NCI-H2227 (cell line): ENCODE measurements around the gene TMTC3.
"Not testable (repeated sequence)": the region's sequence is repeated elsewhere in the genome, so short reads cannot be mapped to it uniquely, and the experiment has no call there.

ENCODE experiments used
- DNase-seq: peaks from one replicate; lab custom pipeline; 2025; ENCODE audit not compliant: unreplicated experiment; lab: John Stamatoyannopoulos, UW

TMTC3 gene

GRCh38 chr12:88163371-88163770 is 21.3 kb downstream of the TMTC3 start:
- no peak for DNase-seq

DNA sequence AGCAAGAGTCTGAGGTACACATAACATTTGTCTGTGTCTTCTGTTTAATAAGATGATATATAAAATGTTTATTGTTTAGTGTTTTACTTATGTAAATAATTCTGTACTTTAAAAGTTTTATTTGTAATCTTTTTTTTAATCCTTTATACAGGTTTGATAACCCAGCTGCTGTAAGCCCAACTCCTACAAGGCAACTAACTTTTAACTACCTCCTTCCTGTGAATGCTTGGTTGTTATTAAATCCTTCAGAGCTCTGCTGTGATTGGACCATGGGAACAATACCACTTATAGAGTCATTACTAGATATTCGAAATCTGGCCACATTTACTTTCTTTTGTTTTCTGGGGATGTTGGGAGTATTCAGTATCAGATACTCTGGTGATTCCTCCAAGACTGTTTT is 24.1 kb downstream of the TMTC3 start:
- DNase-seq = no peak

- no peak for DNase-seq
Observed at GRCh38 chr12:88167384-88167783, 25.3 kb downstream of the TMTC3 start.

DNA sequence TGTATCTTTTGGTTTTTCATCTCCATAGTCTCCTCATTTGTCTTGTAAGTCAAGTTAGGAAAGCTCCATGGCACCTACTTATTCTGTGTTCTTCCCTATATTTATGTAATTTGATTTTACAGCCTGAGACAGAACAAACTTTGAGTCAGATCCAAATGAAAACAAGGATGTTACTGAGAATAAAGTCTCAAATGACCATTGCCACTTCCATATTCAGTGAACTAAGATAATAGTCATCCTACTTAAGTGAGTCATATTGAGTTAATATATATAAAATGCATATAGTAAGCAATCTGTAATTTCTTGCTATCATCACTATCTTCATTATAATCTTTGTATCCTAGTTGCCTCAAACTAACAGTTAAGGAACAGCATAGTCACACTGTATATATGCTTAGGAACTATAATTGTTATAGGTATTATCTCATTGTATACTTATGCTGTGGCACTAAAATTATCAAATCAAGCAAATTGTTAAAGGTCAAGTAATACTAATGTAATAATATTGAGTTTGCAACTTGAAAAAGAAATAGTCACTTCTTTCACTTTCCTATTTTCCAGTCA is 30.8 kb downstream of the TMTC3 start:
- DNase-seq = no peak

DNA sequence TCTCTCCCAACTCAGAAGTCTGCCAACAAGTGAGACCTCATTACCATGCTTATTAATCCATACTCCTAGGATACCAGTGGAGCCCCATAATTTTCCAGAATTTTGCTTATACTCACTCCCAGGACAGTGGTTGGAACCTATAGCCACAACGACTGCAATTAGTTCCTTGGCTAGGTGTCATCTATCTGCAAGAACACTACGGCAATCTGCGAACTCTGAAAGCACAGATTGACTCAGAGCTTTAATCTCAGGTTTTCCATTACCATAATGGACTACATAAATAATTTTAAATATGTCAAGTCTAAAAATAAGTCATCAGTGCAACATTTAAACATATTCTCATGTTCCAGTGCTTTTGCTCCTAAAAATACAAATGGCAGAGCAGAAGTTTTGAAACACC is 33.4 kb downstream of the TMTC3 start:
- DNase-seq = no peak

- DNase-seq = no peak
Observed at GRCh38 chr12:88179436-88180014, 37.4 kb downstream of the TMTC3 start.

- no peak for DNase-seq
Observed at GRCh38 chr12:88181881-88182280, 39.8 kb downstream of the TMTC3 start.

DNA sequence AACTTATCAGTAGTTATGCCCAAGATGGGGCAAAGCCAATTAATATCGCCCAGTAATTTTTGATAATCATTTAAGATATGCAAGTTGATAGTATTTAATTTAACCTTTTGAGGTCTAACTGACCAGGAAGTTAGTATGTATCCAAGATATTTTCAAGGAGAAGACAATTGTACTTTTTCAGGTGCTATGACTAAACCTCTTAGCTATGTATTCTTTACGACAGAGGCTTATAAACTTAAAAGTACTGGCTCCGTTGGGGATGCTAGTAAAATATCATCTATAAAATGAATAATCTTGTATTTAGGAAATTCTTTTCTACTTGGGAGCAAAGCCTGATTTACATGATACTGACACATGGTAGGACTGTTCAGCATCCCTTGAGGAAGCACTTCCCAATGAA is 40.3 kb downstream of the TMTC3 start:
- no peak for DNase-seq

GRCh38 chr12:88184196-88184595 is 42.1 kb downstream of the TMTC3 start:
- DNase-seq = no peak

DNA sequence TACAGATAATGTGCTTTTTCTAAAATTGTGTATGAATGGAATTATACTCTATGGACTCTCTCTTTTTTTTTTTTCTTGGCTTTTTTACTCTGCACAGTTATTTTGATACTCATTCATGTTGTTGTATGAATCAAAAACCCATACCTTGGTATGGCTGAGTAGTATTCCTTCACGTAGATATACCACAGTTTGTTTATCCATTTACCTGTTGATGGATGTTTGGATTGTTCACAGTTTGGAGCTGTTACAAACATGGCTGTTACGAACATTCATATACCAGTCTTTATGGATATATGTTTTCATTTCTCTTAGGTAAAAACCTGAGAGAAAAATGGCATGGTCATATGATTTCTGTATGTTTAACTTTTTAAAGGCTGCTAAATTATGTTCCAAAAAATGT is 43.2 kb downstream of the TMTC3 start:
- no peak for DNase-seq

DNA sequence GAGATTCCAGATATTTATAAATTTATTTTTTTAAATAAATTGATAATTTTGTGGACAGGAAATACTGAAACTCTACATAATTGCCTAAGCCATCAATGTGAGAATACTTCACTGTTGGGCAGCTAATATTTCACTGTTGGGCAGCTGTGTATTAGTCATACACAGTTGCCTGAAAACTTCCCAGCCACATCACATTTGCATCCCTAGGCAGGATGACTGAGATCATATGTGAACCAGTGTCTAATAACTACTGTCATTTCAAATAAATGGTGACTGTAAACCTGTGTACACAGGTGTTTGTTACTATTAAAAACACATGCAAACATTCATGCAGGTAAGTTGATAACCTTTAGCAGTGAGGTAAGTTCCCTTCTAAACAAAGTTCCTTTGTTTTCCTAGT is 43.9 kb downstream of the TMTC3 start:
- DNase-seq = no peak

DNA sequence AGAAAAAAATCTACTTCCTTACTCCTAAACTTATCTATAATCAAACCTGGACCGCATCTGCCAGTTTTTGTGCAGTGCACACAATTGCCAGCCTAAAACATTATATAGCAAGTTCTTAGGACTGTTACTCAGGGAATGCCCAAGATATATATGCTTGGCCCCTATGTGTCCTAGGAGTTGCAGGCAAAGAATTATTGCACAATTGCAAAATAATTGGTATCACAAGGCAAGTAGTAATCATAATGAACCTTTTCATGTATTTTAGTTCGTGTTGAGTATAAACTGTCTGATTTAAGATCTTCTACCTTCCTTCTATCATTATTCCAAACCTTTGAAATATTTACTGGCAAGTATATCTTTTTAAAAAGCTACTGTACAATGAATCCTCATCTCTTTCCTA is 45.5 kb downstream of the TMTC3 start:
- no peak for DNase-seq

- no peak for DNase-seq
Observed at GRCh38 chr12:88188180-88188579, 46.1 kb downstream of the TMTC3 start.

DNA sequence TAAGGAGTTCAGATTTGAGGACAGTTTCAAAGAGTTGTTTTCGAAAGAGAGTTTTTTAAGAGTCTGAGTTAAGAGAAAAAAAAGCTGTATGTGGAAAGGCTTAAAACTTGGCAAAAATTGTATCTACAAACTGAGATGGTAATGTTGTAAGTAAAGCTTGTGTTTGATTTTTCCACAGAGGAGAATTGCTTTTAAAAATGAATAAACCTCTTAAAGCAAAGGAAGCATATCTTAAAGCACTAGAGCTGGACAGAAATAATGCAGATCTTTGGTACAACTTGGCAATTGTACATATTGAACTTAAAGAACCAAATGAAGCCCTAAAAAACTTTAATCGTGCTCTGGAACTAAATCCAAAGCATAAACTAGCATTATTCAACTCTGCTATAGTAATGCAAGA is 50.3 kb downstream of the TMTC3 start:
- DNase-seq = no peak

- no peak for DNase-seq
Observed at GRCh38 chr12:88194868-88195267, 52.8 kb downstream of the TMTC3 start.

GRCh38 chr12:88200029-88200428 is 57.9 kb downstream of the TMTC3 start:
- DNase-seq = no peak

DNA sequence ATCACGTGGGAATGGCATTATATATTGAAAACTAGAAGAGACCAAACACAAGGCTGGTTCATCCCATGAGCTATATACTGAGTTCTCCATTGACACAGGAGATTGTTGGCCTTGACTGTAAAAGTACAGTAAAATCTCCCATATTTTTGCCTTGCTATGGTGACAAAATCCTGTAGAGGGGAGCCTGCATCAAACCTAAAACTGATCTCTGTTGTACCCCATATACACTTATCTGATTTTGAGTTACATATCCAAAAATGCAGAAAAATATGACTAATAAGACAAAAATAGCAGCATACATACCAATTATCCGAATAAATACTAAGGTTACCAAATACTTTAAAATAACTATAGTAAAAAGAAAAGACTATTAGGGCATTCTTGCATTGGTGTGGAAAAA is 60.4 kb downstream of the TMTC3 start:
- no peak for DNase-seq

DNA sequence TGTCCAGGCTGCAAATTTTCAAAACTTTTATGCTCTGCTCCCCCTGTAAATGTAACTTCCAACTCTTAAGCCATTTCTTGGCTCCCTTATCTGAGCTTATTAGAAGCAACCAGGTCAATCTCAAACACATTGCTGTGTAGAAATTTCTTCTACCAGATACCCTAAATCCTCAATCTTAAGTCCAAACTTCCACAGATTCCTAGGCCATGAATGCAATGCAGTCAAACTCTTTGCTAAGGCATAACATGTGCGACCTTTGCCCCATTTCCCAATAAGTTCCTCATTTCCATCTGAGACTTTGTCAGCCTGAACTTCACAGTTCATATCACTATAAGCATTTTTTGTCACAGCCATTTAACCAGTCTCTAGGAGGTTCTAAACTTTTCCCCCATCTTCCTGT is 64.5 kb downstream of the TMTC3 start:
- no peak for DNase-seq

DNA sequence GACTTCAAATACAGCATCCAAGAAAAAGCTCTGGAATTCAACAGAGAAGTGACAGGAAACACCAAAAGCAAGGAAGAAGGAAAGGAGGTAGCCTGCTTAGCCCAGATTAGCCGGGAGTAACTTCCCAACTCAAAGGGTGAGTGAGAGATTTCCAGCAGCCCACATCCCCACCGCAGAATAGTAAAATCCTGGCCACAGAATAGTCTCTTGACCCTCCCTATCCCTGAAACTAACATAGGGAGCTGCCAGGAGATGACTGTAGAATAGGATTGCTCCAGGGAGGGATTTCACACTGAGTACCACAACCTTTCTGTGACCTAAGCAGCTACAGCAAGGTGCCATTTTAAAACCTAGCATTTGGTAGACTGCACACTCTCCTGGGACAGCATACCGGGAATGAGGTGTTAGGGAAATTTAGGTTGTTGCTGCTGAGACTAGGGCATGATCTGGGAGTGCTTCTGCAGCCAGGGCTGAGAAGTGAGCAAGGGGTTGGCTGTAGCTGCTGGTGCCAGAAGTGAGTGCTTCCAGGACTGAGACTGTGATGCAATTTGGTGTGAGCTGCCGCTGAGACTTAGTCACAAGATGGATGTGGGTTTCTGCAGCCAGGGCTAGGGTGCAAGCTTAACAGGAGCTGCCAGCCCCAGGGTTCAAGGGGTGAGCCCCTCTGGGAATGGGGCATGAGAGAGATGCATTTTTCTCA is 66.0 kb downstream of the TMTC3 start:
- no peak for DNase-seq

DNA sequence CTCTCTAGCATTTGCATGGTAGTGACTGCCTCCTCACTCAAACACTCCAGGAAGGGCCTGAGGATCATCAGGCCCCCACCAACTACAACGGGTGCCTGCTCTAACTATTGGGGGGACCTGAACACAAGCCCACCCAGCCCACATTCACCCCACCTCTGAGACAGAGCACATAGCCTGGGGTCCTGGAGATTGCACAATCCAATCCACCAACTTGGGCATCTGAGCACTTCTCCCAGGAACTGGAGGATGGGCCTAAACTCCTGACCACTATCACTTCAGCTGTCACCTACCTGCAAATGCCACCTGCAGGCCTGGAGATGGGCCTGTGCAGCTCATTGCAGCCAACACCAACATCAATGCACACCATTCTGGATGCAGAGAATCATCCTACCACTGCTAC is 66.6 kb downstream of the TMTC3 start:
- DNase-seq = no peak

GRCh38 chr12:88210311-88210710 is 68.2 kb downstream of the TMTC3 start:
- not testable (repeated sequence) for DNase-seq

- no peak for DNase-seq
Observed at GRCh38 chr12:88218293-88218692, 76.2 kb downstream of the TMTC3 start.

GRCh38 chr12:88219861-88220260 is 77.8 kb downstream of the TMTC3 start:
- no peak for DNase-seq
